Activated B cell treated with CpG ODN at 0.5 μM for 24 hours (primary cell): ENCODE measurements around the gene COX4I1. TPM values are rescaled to one million over a fixed set of nuclear protein-coding genes. Genes with fewer than 3 reads are reported as not detected.

ENCODE experiments used
- ATAC-seq: fragments of 200-7000 bp; cut with Tn5 transposase; one replicate; pipeline ENCODE4 v1.10.0; 2021; ENCODE audit warnings: low read depth, mild to moderate bottlenecking, moderate library complexity
- CTCF ChIA-PET: fragments of 350-600 bp; sonication (Branson Sonifier 250); formaldehyde crosslinking; loops from one replicate; lab custom pipeline; 2021; ENCODE audit warnings: antibody characterized with exemption; lab: Charles Lee
- POLR2A ChIA-PET: fragments of 350-600 bp; sonication (Branson Sonifier 250); formaldehyde crosslinking; loops from one replicate; lab custom pipeline; 2021; ENCODE audit warnings: antibody characterized with exemption; lab: Charles Lee
- DNase-seq: peaks from one replicate; pipeline ENCODE4 v3.0.0; 2022
- H3K27ac Mint-ChIP-seq: one replicate; pipeline ENCODE4 v1.8.0; 2020; ENCODE audit warnings: mixed read lengths
- H3K27me3 Mint-ChIP-seq: one replicate; pipeline ENCODE4 v1.8.0; 2021; ENCODE audit warnings: mixed read lengths
- H3K36me3 Mint-ChIP-seq: one replicate; pipeline ENCODE4 v1.8.0; 2021; ENCODE audit warnings: low read depth, mixed read lengths
- H3K4me1 Mint-ChIP-seq: one replicate; pipeline ENCODE4 v1.8.0; 2021; ENCODE audit warnings: mixed read lengths
- H3K4me3 Mint-ChIP-seq: one replicate; pipeline ENCODE4 v1.8.0; 2020; ENCODE audit warnings: mild to moderate bottlenecking, mixed read lengths
- H3K9me3 Mint-ChIP-seq: one replicate; pipeline ENCODE4 v1.8.0; 2020; ENCODE audit warnings: mixed read lengths
- intact Hi-C: fragments of 100-400 bp; cut with micrococcal nuclease; formaldehyde crosslinking; loops from one replicate; pipeline ENCODE4 v1.15.1; 2024
- total RNA-seq: library from RNA; stranded (reverse); gene quantifications from 2 replicates; pipeline ENCODE4 v1.2.3, GENCODE V29; 2022
- TF ChIP-seq, protein P1 (sequence below): fragments of 200-600 bp; IDR thresholded peaks from one replicate; pipeline ENCODE4 v1.8.0; 2022; ENCODE audit warnings: antibody characterized with exemption, mild to moderate bottlenecking

COX4I1 gene
- total RNA-seq, 1 donor from 2014 or later: 578 TPM

DNA sequence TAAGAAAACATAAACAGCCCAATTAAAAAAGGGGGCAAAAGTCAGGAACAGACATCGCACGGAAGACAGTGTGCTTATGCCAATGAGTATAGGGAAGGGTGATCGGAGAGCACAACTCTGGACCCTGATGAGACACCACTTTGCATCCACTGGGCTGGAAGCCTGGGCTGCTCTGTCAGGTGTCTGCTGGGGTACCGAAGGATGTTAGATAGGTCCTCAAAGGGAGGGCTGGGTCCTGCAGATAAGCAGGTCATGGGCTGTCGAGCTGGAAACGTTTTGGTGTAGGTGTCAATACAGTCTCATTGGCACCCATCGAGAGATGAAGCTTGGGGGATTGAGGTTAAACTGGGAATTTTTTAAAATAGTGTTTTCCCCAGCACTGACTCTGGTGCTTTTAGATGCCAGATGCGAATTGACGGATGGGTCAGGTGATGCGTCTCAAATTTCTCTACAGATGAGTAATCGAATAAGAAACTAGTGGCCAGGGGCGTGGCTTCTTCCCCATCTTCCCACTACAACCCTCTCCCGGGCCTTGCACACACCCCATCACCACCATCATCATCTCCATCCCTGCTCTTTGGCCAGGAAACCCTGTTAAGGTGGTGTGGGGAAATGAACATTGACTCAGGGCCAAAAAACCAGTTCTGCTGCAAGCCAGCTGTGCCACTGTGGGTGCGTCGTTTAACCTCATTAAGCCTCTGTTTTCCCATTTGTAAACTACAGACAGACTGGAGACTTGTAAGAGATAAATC lies 51.7 kb downstream of the COX4I1 start:
- CTCF ChIA-PET: no interaction called here
- Mint-ChIP-seq H3K36me3 (no peaks in the 10 kb centered on the region), H3K4me1 (peaks cover 38% of the 10 kb centered on the region), H3K4me3 (no peak overlapping the region), H3K27me3 (peaks cover 3% of the 10 kb centered on the region), H3K9me3 (no peaks in the 10 kb centered on the region), H3K27ac (no peak overlapping the region)
- TF ChIP-seq, protein P1, sequence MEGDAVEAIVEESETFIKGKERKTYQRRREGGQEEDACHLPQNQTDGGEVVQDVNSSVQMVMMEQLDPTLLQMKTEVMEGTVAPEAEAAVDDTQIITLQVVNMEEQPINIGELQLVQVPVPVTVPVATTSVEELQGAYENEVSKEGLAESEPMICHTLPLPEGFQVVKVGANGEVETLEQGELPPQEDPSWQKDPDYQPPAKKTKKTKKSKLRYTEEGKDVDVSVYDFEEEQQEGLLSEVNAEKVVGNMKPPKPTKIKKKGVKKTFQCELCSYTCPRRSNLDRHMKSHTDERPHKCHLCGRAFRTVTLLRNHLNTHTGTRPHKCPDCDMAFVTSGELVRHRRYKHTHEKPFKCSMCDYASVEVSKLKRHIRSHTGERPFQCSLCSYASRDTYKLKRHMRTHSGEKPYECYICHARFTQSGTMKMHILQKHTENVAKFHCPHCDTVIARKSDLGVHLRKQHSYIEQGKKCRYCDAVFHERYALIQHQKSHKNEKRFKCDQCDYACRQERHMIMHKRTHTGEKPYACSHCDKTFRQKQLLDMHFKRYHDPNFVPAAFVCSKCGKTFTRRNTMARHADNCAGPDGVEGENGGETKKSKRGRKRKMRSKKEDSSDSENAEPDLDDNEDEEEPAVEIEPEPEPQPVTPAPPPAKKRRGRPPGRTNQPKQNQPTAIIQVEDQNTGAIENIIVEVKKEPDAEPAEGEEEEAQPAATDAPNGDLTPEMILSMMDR: no peak
- ATAC-seq: no peak
- intact Hi-C loops: no loop called here
- no peak for DNase-seq
- POLR2A ChIA-PET: interaction anchor here (0.5 to 0.6 kb wide), 2 partner anchors 64 to 167 kb away, joined by 4 to 7 read pairs; no protein-coding TSS in a partner anchor

DNA sequence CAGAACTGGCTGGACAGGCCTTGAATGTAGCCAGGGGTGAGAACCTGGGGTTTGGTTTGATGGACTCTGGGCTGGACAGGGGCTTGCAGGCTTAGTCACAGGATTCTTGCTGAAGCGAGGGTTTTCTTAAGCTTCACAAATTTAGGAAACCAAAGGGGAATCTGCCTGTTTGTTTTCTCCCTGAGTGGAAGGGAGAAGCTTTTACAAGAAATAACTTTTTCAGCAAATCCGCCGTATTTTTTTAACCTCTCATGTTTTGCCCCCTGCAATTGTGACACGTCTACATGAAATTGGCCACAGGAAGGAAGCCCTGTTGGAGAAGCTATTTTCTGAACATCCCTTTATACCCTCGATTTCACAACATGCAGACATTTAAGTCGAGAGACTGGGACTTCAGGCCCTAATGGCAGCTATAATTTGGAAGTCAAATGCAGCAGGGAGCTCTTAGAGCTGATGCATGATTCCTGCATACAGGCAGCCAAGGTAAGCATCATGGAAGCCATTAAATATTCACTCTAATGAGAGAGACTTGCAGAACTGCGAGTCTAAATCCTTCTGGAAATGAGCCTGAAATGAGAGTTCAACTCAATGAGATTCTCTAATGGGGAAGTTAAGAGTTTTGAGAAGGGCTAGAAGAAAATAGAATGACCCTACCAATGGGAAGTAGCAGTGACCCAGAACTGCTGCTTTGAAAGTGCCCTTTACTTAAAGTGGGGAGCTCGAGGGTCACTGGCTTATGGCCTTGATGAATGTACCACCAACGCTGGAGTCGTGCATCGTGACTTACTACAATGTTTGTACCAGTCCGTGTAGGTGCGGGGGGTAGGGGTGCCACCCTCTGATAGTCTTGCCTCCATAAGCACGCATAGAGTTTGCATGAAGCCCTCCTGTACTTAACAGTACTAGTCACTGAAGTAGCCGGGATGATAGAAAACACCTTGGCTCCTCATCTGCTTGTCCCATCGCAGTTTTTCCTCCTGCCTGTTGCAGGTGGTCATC lies 54.4 kb downstream of the COX4I1 start:
- POLR2A ChIA-PET: interaction anchor here (0.9 to 1.1 kb wide), 2 partner anchors 9 to 49 kb away, joined by 4 to 5 read pairs; no protein-coding TSS in a partner anchor
- ATAC-seq (no peak), DNase-seq (no peak)
- Mint-ChIP-seq H3K27ac (no peak overlapping the region), H3K36me3 (no peaks in the 10 kb centered on the region), H3K27me3 (no peaks in the 10 kb centered on the region), H3K4me1 (peaks cover 40% of the 10 kb centered on the region), H3K9me3 (no peaks in the 10 kb centered on the region), H3K4me3 (no peak overlapping the region)
- CTCF ChIA-PET: interaction anchor here (0.7 to 1.6 kb wide), 4 partner anchors 32 to 133 kb away, joined by 3 to 4 read pairs (median 3); no protein-coding TSS in a partner anchor
- intact Hi-C loops: no loop called here
- TF ChIP-seq, protein P1: no peak

DNA sequence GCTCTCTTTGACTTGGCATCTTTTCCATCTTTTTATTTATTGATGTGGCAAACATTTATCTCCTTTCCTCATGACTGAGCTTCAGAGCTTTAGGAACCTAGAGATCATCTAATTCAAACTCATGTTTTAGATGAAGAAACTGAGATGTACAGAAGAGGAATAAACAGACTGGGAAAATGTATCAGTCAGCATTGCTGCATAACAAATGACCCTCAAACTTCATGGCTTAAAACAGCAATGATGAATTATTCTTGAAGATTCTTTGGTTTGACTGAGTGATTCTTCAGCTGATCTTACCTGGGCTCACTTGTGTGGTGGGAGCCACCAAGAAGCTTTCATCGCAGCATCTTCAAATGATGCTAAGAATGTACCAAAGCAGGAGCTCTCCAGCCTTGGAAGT lies 55.4 kb downstream of the COX4I1 start:
- Mint-ChIP-seq H3K4me1 (peaks cover 50% of the 10 kb centered on the region), H3K9me3 (no peaks in the 10 kb centered on the region), H3K27me3 (no peaks in the 10 kb centered on the region), H3K27ac (no peak overlapping the region), H3K4me3 (no peak overlapping the region), H3K36me3 (no peaks in the 10 kb centered on the region)
- no peak for ATAC-seq
- ChIA-PET POLR2A (interaction anchor here (0.6 to 0.7 kb wide), 2 partner anchors 24 to 100 kb away, joined by 3 read pairs; no protein-coding TSS in a partner anchor), CTCF (interaction anchor here (1.2 to 1.6 kb wide), 2 partner anchors 33 to 132 kb away, joined by 3 to 4 read pairs; no protein-coding TSS in a partner anchor)
- intact Hi-C loops: no loop called here
- TF ChIP-seq, protein P1: no peak
- no peak for DNase-seq

DNA sequence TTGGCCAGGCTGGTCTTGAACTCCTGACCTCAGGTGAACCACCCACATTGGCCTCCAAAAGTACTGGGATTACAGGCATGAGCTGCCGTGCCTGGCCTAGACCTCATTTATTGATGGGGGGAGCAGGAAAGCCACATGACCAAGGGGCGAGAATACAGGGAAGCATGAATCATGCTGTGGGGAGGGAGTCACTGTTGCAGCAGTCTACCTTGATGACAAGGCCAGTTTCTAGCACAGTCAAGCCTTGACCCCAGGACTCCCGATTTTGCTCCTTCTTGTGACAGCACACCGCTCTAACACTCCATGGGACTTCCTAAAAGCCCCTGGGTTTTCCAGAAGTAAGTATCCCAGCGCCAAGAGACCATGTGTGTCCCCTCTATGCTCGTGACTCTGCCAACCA lies 56.6 kb downstream of the COX4I1 start:
- intact Hi-C loops: no loop called here
- H3K4me1 Mint-ChIP-seq: peaks cover 58% of the 10 kb centered on the region
- ChIA-PET POLR2A (no interaction called here), CTCF (no interaction called here)
- DNase-seq: no peak
- no peaks in the 10 kb centered on the region for H3K27me3 Mint-ChIP-seq
- H3K9me3 Mint-ChIP-seq: no peaks in the 10 kb centered on the region
- TF ChIP-seq, protein P1: no peak
- H3K27ac Mint-ChIP-seq: no peak overlapping the region
- no peaks in the 10 kb centered on the region for H3K36me3 Mint-ChIP-seq
- no peak for ATAC-seq
- no peak overlapping the region for H3K4me3 Mint-ChIP-seq
